Measurements from ENCODE around the gene PC.

The PC gene

DNA sequence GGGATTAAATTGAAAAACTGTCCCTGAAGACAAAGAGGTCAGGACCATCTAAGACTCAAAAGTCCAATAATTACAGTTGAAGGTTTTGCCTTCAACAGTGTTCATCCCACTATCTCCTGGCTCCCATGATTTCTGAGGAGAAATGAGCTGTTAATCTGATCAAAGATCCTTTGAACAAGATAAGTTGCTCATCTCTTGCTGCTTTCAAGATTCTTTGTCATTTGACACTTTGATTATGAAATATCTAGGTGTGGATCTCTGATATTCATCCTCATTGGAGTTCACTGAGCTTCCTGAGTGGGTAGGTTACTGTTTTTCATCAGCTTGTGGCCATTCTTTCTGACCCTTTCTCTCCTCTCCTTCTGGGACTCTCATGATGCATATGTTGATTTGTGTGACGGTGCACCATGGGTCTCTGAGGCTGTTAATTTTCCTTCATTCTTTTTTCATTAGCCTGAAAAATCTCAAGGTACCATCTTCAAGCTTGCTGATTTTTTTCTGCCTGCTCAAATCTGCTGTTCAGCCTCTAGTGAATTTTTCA, 20.9 kb downstream of the PC start:
- TF ChIP-seq NFIC (IDR thresholded peaks at IDR 0.05) (no peak), EGR1 (IDR thresholded peaks at IDR 0.05) (no peak), CEBPB (IDR thresholded peaks at IDR 0.05) (no peak), CREB1 (IDR thresholded peaks at IDR 0.05; ENCODE audit: low read depth) (no peak), EP300 (IDR thresholded peaks at IDR 0.05; ENCODE audit: borderline replicate concordance) (no peak), YY1 (IDR thresholded peaks at IDR 0.05; ENCODE audit: low read depth) (no peak), FOXM1 (IDR thresholded peaks at IDR 0.05; ENCODE audit: borderline replicate concordance, low read depth) (no peak)
- TF ChIP-seq, protein P1, sequence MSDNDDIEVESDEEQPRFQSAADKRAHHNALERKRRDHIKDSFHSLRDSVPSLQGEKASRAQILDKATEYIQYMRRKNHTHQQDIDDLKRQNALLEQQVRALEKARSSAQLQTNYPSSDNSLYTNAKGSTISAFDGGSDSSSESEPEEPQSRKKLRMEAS (IDR thresholded peaks at IDR 0.05), result no peak

DNA sequence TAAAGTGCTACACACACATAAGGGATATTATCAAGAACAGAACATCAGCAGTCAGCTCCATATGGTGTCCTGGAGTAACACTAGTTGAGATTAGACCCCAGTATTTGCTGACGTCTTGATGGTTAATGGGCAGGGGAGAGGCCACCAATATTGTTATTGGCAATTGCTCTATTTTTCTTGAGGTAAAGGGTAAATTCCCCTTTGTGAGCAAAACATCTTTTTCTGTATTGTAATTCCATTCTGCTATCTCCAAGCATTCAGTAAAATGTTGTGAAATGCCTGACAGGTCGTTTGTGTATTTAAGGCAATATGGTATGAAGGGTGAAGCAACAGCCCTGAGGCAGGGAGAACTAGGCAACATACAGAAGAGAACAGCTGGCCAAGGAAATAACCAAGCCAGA, 21.9 kb downstream of the PC start:
- TF ChIP-seq RAD21 (IDR thresholded peaks at IDR 0.05; ENCODE audit: low read depth) (no peak), FOXM1 (IDR thresholded peaks at IDR 0.05; ENCODE audit: borderline replicate concordance, low read depth) (no peak), TEAD4 (IDR thresholded peaks at IDR 0.05) (no peak), NFIC (IDR thresholded peaks at IDR 0.05) (no peak), TCF12 (IDR thresholded peaks at IDR 0.05; ENCODE audit: low read depth) (no peak), EP300 (IDR thresholded peaks at IDR 0.05; ENCODE audit: borderline replicate concordance) (no peak), TAF1 (IDR thresholded peaks at IDR 0.05; ENCODE audit: low read depth) (no peak), YY1 (IDR thresholded peaks at IDR 0.05; ENCODE audit: low read depth) (no peak), CEBPB (IDR thresholded peaks at IDR 0.05) (no peak), ZBTB7A (IDR thresholded peaks at IDR 0.05; ENCODE audit: low read depth) (no peak), EGR1 (IDR thresholded peaks at IDR 0.05) (no peak), CREB1 (IDR thresholded peaks at IDR 0.05; ENCODE audit: low read depth) (no peak)
- TF ChIP-seq, protein P2, sequence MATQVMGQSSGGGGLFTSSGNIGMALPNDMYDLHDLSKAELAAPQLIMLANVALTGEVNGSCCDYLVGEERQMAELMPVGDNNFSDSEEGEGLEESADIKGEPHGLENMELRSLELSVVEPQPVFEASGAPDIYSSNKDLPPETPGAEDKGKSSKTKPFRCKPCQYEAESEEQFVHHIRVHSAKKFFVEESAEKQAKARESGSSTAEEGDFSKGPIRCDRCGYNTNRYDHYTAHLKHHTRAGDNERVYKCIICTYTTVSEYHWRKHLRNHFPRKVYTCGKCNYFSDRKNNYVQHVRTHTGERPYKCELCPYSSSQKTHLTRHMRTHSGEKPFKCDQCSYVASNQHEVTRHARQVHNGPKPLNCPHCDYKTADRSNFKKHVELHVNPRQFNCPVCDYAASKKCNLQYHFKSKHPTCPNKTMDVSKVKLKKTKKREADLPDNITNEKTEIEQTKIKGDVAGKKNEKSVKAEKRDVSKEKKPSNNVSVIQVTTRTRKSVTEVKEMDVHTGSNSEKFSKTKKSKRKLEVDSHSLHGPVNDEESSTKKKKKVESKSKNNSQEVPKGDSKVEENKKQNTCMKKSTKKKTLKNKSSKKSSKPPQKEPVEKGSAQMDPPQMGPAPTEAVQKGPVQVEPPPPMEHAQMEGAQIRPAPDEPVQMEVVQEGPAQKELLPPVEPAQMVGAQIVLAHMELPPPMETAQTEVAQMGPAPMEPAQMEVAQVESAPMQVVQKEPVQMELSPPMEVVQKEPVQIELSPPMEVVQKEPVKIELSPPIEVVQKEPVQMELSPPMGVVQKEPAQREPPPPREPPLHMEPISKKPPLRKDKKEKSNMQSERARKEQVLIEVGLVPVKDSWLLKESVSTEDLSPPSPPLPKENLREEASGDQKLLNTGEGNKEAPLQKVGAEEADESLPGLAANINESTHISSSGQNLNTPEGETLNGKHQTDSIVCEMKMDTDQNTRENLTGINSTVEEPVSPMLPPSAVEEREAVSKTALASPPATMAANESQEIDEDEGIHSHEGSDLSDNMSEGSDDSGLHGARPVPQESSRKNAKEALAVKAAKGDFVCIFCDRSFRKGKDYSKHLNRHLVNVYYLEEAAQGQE (IDR thresholded peaks at IDR 0.05; ENCODE audit: low read depth), result no peak
- TF ChIP-seq, protein P3, sequence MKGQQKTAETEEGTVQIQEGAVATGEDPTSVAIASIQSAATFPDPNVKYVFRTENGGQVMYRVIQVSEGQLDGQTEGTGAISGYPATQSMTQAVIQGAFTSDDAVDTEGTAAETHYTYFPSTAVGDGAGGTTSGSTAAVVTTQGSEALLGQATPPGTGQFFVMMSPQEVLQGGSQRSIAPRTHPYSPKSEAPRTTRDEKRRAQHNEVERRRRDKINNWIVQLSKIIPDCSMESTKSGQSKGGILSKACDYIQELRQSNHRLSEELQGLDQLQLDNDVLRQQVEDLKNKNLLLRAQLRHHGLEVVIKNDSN (IDR thresholded peaks at IDR 0.05), result no peak
- TF ChIP-seq, protein P1 (IDR thresholded peaks at IDR 0.05), result no peak

DNA sequence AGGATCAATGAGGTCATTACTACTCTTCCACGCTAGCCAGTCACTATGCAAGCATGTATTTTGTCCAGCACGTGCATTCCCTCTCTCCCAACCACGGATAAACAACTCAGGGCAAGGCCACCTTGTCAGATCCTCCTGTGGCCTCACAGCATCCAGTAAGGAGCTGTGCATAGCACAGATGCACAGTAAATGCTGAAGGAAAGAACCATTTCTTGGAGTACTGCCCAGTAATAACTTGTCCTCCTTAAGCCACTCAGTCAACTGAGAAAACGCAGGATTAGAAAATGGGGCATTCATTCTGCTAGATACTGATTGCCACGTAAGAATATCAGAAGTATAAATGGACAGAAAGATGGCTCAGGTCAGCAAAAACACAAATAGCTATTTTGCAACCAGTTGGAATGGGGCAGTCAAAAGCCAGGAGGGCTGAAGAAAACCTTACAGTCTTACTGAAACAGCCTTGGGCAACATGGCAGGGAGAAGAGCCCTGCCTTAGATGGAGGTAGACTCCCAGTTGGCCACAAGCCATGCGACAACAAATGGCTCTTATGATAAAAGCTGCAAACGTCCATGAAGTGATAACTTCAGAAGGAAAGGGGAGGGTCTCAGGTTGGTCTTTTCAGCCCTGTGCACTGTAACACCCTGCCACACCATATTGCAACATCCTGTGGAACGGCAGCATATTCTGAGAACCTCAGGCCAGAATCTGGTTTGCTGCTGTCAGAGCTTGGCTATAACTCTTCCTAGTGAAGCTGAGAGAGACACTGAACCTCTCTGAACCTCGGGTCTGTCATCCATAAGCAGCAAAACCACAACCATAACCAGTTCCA, 23.0 kb downstream of the PC start:
- TF ChIP-seq TEAD4 (IDR thresholded peaks at IDR 0.05), result no peak
- peak; percentile 29; the same call in 1 of the 2 replicates for TF ChIP-seq CEBPB (IDR thresholded peaks at IDR 0.05)
- no peak for TF ChIP-seq NFIC (IDR thresholded peaks at IDR 0.05)

DNA sequence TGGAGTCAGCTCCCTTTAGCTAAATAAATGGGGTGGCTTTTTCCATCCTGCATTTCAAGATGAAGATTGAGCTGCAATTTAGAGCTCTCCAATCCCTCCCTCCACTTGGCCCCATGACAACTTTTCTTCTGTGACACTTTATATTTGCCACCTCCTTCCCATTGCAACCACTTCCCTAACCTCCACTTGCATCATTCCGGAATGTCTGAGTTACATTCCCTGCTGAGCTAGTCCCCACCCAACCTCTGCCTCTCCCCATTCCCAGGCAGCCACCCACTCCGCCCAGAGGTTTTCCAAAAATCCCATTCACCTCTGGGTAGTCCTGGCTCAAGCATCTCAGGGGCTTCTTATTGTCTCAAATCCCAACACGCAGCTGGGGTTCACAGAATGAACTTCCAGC, 24.7 kb downstream of the PC start:
- TF ChIP-seq ZBTB7A (IDR thresholded peaks at IDR 0.05; ENCODE audit: low read depth) (no peak), EP300 (IDR thresholded peaks at IDR 0.05; ENCODE audit: borderline replicate concordance) (peak; percentile 35; the same call in 1 of the 2 replicates), NFIC (IDR thresholded peaks at IDR 0.05) (peak; percentile 44; the same call in 1 of the 2 replicates), TEAD4 (IDR thresholded peaks at IDR 0.05) (peak; percentile 87), CEBPB (IDR thresholded peaks at IDR 0.05) (peak; percentile 83)
- TF ChIP-seq, protein P3 (IDR thresholded peaks at IDR 0.05), result no peak

DNA sequence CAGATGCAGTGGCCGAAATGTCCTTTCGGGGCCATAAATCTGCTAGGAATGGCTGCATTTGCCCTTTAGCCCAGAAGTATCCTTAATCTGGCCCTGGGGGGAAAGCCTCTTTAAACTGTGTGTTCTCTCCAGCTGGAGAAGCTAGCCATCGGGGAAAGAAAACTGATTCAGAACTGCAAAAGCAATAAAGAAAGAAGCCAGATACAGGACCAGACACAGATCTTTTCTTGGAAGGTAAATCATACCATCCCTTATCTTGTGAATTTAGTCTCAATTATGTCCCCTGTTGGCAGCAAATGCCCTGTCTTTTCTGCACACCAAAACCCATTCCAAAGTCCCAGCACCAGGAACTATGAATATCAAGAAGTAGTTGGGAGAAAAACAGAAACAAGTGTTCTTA, 25.6 kb downstream of the PC start:
- no peak for TF ChIP-seq EGR1 (IDR thresholded peaks at IDR 0.05)
- no peak for TF ChIP-seq TCF12 (IDR thresholded peaks at IDR 0.05; ENCODE audit: low read depth)
- no peak for TF ChIP-seq TAF1 (IDR thresholded peaks at IDR 0.05; ENCODE audit: low read depth)
- no peak for TF ChIP-seq CEBPB (IDR thresholded peaks at IDR 0.05)
- TF ChIP-seq ZBTB7A (IDR thresholded peaks at IDR 0.05; ENCODE audit: low read depth), result no peak
- TF ChIP-seq, protein P1 (IDR thresholded peaks at IDR 0.05), result no peak
- no peak for TF ChIP-seq CREB1 (IDR thresholded peaks at IDR 0.05; ENCODE audit: low read depth)
- no peak for TF ChIP-seq TEAD4 (IDR thresholded peaks at IDR 0.05)
- no peak for TF ChIP-seq RAD21 (IDR thresholded peaks at IDR 0.05; ENCODE audit: low read depth)
- no peak for TF ChIP-seq EP300 (IDR thresholded peaks at IDR 0.05; ENCODE audit: borderline replicate concordance)
- TF ChIP-seq FOXM1 (IDR thresholded peaks at IDR 0.05; ENCODE audit: borderline replicate concordance, low read depth), result no peak
- no peak for TF ChIP-seq NFIC (IDR thresholded peaks at IDR 0.05)
- TF ChIP-seq, protein P3 (IDR thresholded peaks at IDR 0.05), result no peak
- TF ChIP-seq YY1 (IDR thresholded peaks at IDR 0.05; ENCODE audit: low read depth), result no peak
- TF ChIP-seq, protein P2 (IDR thresholded peaks at IDR 0.05; ENCODE audit: low read depth), result no peak

Data from Ishikawa (cell line).